NCI-H1930 (cell line): Measurements from ENCODE around the gene VKORC1.
A peak's percentile ranks its signal among the peaks of the same experiment; 100 is the strongest.

Experiments used
- DNase-seq, 2 experiments: peaks; one replicate each; lab custom pipeline; 2025; lab: John Stamatoyannopoulos, UW

VKORC1 gene

DNA sequence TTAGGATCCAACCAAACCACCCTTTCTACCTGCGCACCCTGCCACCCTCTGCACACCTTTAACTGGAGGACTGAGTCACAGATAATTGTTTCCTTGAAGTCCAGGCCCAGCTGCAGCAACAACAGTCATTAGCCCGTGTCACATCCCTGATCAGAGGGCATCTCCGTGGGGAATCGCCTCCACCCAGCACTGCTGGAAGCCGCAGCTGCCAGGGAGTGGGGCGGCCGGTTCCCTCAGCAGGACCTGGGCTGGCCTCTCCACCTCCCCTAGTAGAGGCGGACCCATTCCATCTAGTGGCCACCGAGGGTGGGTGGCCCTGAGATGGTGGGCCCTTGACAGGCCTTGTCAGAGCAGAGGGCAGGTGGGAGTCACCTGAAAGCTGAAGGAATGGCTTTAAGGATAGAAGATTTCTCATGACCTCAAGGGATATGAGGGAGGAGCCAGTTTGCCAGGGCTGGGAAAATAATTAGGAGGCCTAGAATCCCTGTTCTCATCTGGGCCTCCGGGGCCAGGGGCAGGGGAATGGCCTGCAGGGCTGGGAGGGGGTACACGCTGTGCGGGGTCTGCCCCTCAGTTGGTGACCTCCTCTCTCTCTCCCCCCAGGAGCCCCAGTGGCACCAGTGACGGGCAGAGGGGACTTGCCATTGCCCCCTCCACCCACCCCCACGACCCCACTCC is 12.1 kb downstream of the VKORC1 start:
- DNase-seq: no peak

DNA sequence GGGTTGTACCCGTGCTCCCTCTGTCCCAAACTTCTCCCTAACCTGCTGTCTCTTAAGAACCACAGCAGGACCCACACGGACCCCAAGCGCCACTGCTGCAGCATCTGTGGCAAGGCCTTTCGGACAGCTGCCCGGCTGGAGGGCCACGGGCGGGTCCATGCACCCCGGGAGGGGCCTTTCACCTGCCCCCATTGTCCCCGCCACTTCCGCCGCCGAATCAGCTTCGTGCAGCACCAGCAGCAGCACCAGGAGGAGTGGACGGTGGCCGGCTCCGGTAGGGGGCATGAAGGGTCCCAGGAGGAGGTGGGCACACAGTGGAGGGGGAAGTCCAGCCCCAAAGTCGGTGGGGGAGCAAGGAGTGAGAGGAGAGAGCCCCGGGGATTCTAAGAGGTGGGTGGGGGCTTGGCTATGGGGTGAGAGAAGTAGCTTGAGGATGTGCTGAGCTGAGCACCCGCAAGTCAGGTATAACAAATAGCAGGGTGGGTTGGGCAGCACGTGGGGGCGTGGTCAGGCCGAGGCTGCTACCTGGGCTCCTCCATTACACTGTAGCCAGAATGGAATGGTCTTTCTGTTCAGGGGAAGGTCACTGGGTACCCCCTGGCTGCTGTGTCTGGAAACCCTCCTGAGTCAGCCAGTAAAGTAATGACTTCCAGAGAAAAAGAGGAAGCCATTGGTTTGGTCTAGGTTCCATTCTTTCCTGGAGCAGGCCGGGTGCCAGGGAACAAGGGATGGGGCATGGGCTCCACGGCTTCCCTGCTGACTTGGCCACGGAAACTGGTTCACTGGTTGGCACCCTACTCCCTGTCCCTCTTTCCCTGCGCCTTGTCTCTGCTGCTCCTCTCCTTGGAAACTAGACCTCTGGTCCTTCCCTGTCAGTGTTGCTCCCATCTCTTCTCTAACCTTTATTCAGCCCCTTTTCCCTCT is 12.9 kb downstream of the VKORC1 start:
- no peak for DNase-seq

DNA sequence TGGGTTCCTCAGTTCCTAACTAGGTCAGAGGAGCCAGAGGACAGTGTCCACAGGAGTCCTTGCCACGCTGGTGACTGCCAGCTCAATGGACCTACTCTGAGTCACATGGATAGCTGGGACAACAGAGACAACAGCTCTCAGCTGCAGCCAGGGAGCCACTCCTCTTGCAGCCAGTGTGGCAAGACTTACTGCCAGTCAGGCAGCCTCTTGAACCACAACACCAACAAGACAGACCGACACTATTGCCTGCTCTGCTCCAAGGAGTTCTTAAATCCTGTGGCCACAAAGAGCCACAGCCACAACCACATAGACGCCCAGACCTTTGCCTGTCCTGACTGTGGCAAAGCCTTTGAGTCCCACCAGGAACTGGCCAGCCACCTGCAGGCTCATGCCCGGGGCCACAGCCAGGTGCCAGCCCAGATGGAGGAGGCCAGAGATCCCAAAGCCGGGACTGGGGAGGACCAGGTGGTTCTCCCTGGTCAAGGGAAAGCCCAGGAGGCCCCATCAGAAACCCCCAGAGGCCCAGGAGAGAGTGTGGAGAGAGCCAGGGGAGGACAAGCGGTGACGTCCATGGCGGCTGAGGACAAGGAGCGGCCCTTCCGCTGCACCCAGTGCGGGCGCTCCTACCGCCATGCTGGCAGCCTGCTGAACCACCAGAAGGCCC is 13.7 kb downstream of the VKORC1 start:
- no peak for DNase-seq

DNA sequence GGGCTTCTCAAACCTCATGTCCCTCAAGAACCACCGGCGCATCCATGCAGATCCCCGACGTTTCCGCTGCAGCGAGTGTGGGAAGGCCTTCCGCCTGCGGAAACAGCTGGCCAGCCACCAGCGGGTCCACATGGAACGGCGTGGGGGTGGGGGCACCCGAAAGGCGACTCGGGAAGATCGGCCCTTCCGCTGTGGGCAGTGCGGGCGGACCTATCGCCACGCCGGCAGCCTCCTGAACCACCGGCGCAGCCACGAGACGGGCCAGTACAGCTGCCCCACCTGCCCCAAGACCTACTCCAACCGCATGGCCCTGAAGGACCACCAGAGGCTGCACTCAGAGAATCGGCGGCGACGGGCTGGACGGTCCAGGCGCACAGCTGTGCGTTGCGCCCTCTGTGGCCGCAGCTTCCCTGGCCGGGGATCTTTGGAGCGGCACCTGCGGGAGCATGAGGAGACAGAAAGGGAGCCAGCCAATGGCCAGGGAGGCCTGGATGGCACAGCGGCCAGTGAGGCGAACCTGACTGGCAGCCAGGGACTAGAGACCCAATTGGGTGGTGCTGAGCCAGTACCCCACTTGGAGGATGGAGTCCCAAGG is 14.5 kb downstream of the VKORC1 start:
- no peak for DNase-seq

DNA sequence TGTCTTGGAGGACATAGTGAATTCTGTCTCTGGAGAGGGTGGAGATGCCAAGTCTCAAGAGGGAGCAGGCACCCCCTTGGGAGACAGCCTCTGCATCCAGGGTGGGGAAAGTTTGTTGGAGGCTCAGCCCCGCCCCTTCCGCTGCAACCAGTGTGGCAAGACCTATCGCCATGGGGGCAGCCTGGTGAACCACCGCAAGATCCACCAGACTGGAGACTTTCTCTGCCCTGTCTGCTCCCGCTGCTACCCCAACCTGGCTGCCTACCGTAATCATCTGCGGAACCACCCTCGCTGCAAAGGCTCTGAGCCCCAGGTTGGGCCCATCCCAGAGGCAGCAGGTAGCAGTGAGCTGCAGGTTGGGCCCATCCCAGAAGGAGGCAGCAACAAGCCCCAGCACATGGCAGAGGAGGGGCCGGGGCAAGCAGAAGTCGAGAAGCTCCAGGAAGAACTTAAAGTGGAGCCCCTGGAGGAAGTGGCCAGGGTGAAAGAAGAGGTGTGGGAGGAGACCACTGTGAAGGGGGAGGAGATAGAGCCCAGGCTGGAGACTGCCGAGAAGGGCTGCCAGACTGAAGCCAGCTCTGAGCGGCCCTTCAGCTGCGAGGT is 15.2 kb downstream of the VKORC1 start:
- DNase-seq: no peak

DNA sequence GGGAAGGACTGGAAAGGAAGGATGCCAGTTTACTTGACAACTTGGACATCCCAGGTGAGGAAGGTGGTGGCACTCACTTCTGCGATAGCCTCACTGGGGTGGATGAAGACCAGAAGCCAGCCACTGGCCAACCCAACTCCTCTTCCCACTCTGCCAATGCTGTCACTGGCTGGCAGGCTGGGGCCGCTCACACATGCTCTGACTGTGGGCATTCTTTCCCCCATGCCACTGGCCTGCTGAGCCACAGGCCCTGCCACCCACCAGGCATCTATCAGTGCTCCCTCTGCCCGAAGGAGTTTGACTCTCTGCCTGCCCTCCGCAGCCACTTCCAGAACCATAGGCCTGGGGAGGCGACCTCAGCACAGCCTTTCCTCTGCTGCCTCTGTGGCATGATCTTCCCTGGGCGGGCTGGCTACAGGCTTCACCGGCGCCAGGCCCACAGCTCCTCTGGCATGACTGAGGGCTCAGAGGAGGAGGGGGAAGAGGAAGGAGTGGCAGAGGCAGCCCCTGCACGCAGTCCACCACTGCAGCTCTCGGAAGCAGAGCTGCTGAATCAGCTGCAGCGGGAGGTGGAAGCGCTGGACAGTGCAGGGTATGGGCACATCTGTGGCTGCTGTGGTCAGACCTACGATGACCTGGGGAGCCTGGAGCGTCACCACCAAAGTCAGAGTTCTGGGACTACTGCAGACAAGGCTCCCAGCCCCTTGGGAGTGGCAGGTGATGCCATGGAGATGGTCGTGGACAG is 15.8 kb downstream of the VKORC1 start:
- no peak for DNase-seq

DNA sequence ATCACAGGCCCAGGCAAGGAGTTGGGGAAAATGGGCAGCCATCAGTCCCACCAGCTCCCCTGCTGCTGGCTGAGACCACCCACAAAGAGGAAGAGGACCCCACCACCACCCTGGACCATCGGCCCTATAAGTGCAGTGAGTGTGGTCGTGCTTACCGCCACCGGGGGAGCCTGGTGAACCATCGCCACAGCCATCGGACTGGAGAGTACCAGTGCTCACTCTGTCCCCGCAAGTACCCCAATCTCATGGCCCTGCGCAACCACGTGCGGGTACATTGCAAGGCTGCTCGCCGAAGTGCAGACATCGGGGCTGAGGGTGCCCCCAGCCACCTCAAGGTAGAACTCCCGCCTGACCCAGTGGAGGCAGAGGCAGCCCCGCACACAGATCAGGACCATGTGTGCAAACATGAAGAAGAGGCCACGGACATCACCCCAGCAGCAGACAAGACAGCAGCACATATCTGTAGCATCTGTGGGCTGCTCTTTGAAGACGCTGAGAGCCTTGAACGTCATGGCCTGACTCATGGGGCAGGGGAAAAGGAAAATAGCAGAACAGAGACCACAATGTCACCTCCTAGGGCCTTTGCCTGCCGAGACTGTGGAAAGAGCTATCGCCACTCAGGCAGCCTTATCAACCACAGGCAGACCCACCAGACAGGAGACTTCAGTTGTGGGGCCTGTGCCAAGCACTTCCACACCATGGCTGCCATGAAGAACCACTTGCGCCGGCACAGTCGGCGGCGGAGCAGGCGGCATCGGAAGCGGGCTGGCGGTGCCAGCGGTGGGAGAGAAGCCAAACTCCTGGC is 16.8 kb downstream of the VKORC1 start:
- DNase-seq: no peak

DNA sequence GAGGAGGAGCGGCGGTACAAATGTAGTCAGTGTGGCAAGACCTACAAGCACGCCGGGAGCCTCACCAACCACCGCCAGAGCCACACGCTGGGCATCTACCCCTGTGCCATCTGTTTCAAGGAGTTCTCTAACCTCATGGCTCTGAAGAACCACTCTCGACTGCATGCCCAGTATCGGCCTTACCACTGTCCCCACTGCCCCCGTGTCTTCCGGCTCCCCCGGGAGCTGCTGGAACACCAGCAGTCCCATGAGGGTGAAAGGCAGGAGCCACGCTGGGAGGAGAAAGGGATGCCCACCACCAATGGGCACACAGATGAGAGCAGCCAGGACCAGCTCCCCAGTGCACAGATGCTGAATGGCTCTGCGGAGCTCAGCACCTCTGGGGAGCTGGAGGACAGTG is 17.6 kb downstream of the VKORC1 start:
- no peak for DNase-seq

DNA sequence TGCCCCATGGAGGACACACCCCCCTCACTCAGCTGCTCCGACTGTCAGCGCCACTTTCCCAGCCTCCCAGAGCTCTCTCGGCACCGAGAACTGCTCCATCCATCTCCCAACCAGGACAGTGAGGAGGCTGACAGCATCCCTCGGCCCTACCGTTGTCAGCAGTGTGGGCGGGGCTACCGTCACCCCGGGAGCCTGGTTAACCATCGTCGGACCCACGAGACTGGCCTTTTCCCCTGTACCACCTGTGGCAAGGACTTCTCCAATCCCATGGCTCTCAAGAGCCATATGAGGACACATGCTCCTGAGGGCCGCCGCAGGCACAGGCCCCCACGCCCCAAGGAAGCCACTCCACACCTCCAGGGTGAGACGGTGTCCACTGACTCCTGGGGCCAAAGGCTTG is 18.3 kb downstream of the VKORC1 start:
- no peak for DNase-seq

DNA sequence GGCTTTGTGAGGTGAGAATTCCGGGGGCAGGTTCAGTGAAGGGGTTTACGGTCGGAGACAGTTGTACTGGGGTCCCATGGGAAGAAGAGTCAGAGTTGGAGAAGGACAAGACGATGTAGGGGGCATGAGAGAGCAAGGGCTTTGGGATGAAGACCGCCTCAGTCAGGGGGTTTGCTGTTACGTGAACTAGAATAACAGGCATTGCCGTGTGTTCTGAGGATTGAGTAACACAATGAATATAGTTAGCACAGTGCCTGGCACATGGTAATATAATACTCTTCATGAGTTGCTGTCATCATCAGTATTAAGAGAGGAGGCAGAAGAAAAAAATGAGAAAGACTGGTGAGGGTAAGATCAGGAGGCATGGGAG is 19.8 kb downstream of the VKORC1 start:
- no peak for DNase-seq

DNA sequence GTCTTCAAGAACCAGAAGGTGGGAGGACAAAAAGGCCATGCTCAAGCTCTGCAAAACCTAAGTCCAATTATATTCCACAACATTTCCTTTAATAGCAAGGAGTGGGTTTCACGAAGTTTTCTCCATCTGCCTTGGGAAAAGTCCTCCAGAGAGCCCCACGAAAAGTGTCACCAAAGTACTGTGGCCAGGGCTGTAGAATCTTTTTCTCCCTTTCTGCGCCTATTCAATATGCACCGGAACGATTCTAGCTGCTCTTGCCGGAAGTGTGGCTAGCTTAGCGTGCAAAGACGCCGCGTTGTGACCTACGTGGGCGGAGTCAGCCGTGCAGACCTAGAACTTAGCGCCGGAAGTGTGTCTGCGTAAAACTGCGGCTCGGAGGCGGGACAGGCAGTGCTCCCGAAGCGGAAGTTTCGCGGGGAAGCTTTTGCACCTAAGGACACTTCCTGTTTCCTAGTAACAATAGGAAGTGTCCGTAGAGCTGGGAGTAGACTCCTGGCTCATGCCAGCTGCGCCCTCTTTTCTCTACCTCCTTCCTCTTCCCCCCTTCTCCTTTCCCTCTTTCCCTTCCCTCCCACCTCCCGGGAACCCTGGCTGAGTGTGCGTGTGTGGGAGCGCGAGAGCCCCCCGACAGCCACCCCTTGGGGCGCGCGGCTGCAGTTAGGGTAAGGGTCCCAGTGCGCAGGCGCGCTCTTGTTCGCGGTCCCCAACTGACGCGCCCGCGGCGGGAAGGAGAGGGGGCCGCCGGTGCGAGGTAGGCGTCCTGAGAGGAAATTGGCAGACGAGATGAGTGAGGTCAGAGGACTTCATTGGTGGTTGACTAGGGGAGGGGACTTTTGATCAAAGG is 20.4 kb downstream of the VKORC1 start, which contains the start of the genes ZNF646 and ZNF668:
ZNF646 (plus strand) TSS at position 453 of the 844 bp plus-strand sequence. CDS start 1,903 bp downstream, outside the sequence.
ZNF668 (minus strand) TSS at position 271 of the 844 bp plus-strand sequence. CDS start 9,781 bp downstream, outside the sequence.
- DNase-seq: peak; percentile 99 to 100

DNA sequence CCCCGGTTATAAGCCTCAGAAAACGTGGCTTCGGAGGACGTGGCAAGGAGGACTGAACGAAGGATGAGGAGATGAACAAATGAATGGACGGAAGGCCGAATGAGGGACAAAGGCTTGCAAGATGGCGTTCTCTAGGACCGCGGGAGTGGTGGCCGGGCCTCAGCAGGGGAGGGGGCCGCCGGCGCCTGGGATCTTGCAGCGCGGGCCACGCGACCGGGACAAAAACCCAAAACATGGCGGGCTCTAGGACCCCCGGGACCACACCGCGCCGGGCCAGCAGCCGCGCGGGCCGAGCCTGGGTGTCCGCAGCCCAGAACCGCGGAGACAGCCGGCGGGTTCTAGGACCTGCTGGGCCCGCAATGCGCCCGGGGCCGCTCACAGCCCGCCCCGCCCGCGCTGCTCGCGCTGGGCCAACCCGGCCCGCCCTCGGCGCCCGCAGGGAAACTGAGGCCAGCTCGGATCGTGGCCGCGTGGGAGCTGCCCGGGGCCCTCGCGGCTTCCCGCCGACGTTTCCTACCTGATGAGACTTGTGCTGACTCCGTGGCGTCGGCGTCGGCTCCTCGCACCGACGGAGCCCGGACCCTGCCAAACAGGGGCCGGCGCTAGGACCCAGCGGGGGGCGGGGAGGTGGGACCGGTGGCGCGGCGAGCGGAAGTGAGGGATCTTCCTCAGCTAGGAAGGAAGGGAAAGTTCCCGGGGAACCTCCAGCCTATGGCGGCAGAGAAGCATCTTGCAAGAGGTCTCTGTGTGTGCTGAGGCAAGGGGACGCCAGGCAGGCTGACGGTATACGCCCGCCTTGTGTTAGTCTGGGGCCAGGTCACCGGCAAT is 21.2 kb downstream of the VKORC1 start:
- peak; percentile 80 to 92 for DNase-seq

DNA sequence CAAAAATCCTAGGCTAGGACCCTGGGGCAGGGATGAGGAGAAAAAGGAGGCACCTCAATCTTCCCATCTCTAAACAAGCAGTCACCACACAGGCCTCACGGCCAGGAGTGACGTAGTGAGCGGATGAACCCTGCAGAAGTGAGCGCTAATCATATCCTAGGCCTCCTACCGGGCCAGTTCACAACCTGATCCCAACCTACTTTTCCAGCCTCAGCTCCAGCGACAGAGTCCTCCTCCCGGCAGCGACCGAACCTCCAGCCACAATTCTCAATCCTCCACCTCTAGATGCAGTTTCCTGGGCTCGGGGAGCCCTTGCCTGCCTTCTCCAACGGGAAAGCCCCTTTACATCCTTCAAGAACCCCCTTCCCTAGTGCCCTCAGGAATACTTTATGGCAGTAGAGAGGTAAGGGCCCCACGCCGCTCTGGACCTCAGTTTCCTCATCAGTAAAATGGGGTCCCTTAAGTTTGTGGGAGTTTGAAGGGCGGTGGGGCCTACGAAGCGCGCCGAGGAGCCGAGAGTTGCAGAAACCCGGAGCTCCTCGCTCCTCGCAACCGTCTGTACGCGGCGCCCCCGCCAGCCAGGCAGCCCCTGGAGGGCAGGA is 22.0 kb downstream of the VKORC1 start:
- DNase-seq: peak in 1 of 2 experiments; percentile 16

DNA sequence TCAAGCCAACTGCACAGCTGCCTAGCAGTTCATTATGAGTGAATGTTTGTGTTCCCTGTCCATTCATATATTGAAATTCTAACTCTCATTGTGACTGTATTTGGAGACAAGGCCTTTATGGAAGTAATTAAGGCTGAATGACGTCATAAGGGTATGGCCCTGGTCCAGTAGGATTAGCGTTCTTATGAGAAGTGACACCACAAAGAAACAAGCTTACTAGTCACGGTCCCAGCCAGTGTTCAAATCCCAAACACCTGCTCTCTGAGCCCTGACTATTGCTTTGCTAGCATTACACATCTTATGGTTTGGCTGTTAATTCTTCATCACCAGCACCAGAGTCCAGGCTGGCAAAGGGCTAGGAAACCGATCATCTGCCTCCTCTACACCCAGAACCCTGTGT is 22.7 kb downstream of the VKORC1 start:
- DNase-seq: no peak

DNA sequence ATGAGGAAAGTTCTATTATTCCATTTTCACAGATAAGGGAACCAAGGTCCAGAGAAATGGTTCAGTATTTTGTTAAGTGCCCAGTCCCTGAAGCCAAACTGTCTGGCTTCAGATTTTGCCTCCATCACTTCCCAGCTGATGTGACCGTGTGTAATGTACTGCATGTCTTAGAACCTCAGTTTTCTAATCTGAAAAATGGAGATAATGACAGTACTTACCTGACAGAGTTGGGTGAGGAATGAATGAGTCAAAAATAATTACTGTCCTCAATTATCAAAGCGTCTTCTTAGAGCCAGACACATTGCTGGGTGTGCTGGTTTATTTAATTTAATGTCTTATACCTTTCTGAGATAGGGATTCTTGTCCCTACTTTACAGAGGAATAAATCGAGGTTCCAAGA is 27.3 kb downstream of the VKORC1 start:
- DNase-seq: no peak

DNA sequence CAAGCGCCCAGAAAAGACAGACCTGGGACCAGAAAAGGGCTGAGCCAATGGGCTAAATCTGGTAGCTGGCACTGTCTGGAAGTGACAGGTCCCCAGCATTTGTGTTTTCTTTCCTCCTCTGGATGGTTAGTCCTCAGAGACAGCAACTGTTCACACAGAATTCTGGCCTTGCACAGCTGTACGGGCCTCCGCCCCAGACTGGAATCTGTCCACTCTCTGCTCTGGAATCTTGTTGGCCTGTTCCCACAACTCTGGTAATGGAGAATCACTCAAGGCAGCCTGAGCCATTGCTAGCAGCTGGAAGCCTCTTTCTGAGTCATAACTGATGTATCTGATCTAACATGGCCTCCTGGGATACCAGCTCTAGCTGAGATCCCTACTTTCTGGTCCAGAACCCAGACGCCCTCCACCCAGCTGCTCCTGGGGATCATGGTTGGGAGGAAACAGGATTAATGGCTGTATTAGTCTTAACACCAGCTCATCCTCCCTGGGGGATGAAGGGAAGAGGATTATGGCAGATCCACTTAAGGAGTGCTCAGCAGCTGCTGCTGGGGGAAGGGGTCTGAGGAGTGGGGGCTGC is 29.6 kb downstream of the VKORC1 start:
- no peak for DNase-seq

DNA sequence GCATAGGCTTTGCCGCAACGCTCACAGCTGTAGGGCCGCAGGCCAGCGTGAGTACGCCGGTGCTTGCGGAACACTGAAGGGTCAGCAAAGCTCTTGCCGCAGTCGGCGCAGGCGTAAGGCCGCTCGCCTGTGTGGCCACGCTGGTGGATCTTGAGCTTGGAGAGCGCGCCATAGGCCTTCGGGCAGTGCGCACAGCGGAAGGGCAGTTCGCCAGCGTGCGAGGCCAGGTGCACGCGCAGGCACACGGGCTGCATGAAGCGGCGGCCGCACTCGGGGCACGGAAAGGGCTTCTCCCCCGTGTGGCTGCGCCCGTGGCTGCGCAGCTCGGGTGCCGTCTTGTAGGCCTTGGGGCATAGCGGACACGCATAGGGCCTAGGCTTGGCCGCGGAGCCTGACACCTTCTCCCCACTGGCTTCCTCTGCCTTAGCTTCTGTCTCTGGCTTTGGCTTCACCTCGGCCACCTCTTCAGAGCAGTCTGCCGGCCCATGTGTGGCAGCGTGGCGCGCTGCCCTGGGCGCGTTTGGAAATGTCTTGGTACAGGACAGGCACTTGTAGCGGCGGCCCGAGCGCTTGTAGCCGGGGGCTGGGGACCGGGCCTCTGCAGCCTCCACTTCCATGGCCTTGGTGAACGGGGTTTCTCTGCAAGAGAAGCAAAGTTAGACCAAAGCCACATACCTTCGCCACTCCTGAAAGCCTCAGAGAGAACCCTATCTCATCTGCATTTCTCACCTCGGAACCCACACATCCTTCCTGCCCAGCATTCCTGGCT is 30.6 kb downstream of the VKORC1 start:
- DNase-seq: no peak
